Gastrocnemius medialis (tissue), 4 donors: Measurements from ENCODE around the gene CHTF18. TPM values are rescaled to one million over a fixed set of nuclear protein-coding genes. Genes with fewer than 3 reads are reported as not detected.

Source experiments
- ATAC-seq, 2 donors: fragments of 150-250 bp; one replicate each; pipeline ENCODE4 v1.9.1; 2016
- DNase-seq, 2 donors: peaks; one replicate each; pipeline ENCODE4 v3.0.0-alpha.2; 2019
- H3K27ac ChIP-seq, 4 donors: fragments of 200-600 bp; sonication (generic); 1 replicate in 1 of 4; 2 replicates in 3 of 4; pipeline ENCODE4 v1.5.1; 2016 to 2018; ENCODE audit warnings: mild to moderate bottlenecking in 2 of 4, moderate library complexity in 1 of 4
- H3K27me3 ChIP-seq, 3 donors: fragments of 200-600 bp; sonication (generic) in 2 of 3; 1 replicate in 1 of 3; 2 replicates in 2 of 3; pipeline versions ENCODE4 v1.5.1 to v1.6.0; 2016 to 2019; ENCODE audit warnings: mild to moderate bottlenecking in 1 of 3, moderate library complexity in 1 of 3
- H3K36me3 ChIP-seq, 2 donors: fragments of 200-600 bp; sonication (generic) in 1 of 2; one replicate each; pipeline ENCODE4 v1.5.1; 2017 to 2018
- H3K4me1 ChIP-seq, 2 donors: fragments of 200-600 bp; sonication (generic) in 1 of 2; one replicate each; pipeline ENCODE4 v1.5.1; 2016 to 2017; ENCODE audit warnings: mild to moderate bottlenecking in 2 of 2
- H3K4me3 ChIP-seq, 4 donors: fragments of 200-600 bp; sonication (generic) in 3 of 4; 1 replicate in 1 of 4; 2 replicates in 3 of 4; pipeline ENCODE4 v1.5.1; 2016 to 2019; ENCODE audit warnings: mild to moderate bottlenecking in 2 of 4
- H3K9me3 ChIP-seq, 3 donors: fragments of 200-600 bp; sonication (generic) in 2 of 3; 1 replicate in 1 of 3; 2 replicates in 2 of 3; pipeline ENCODE4 v1.5.1; 2016 to 2019
- POLR2A ChIP-seq, 2 donors: fragments of 450-650 bp; IDR thresholded peaks; one replicate each; pipeline ENCODE4 v1.6.1; 2017; ENCODE audit warnings: antibody characterized with exemption in 2 of 2, mild to moderate bottlenecking in 2 of 2, moderate library complexity in 2 of 2
- in situ Hi-C, 4 donors: fragments of 200-750 bp; cut with MboI; loops; one replicate each; pipeline versions ENCODE4 v1.15.0 to v1.8.0; 2017; ENCODE audit warnings: low sequenced_read_pairs in 4 of 4
- intact Hi-C: fragments of 100-400 bp; cut with DNase I; formaldehyde crosslinking; loops from one replicate; pipeline ENCODE4 v1.15.1; 2023; ENCODE audit warnings: low total_unique reads
- total RNA-seq, 4 donors: library from RNA; depleted of rRNA; stranded (reverse); fragments of >200 nt; gene quantifications; one replicate each; pipeline versions ENCODE4 v1.1.0 to v1.2.3, GENCODE V29; 2016
- TF ChIP-seq, protein P1 (sequence below), 5 experiments: fragments of 450-650 bp in 3 of 5; fragments of 200-600 bp in 2 of 5; sonication (generic) in 2 of 5; IDR thresholded peaks in 4 of 5; conservative IDR thresholded peaks in 1 of 5; 1 replicate in 4 of 5; 2 replicates in 1 of 5; pipeline ENCODE4 v1.5.1; 2016 to 2019; ENCODE audit warnings: antibody characterized with exemption in 5 of 5, mild to moderate bottlenecking in 3 of 5, moderate library complexity in 3 of 5

CHTF18 gene
- total RNA-seq, 4 donors from 2014 or later, result 0.44 to 5.8 (median 3.1) TPM

DNA sequence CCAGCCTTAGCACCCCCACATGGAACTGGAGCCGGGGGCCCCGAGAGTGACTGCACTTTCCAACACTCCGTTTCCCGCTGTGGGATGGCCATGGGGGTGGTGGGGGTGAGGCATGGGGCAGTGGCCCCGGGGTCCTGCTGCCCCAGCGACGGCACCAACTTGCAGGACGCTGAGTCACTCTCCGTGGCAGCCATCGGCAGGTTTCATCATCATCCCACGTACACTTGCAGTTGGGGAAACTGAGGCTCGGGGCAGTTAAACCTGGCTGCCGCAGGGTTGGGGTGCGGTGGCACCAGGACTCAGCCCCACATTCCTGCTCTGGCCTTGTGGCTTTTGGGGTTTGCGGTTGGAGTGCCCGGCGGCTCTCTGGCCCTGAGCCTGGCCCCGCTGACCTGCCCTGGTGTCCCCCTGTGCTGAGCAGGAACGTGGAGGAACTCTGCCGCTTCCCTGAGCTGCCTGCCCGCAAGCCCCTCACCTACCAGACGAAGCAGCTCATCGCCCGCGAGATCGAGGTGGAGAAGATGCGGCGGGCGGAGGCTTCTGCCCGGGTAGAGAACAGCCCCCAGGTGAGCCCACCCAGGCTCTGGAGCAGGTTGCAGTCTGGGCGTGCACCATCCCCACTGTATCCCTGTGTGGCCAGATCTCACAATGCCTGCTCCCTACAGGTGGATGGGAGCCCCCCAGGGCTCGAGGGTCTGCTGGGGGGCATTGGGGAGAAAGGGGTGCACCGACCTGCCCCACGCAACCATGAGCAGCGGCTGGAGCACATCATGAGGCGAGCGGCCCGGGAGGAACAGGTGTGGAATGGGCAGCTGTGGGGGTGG lies 8.1 kb downstream of the CHTF18 start:
- in situ Hi-C loops (no loop called here), intact Hi-C loops (no loop called here)
- Histone ChIP-seq H3K9me3 (no peaks in the 10 kb centered on the region), H3K36me3 (no peaks in the 10 kb centered on the region), H3K4me1 (no peaks in the 10 kb centered on the region), H3K4me3 (no peak overlapping the region), H3K27me3 (peaks cover 24 to 46% (median 36%) of the 10 kb centered on the region in 3 donors), H3K27ac (no peak overlapping the region)
- no peak for ATAC-seq
- no peak for DNase-seq
- TF ChIP-seq, protein P1, sequence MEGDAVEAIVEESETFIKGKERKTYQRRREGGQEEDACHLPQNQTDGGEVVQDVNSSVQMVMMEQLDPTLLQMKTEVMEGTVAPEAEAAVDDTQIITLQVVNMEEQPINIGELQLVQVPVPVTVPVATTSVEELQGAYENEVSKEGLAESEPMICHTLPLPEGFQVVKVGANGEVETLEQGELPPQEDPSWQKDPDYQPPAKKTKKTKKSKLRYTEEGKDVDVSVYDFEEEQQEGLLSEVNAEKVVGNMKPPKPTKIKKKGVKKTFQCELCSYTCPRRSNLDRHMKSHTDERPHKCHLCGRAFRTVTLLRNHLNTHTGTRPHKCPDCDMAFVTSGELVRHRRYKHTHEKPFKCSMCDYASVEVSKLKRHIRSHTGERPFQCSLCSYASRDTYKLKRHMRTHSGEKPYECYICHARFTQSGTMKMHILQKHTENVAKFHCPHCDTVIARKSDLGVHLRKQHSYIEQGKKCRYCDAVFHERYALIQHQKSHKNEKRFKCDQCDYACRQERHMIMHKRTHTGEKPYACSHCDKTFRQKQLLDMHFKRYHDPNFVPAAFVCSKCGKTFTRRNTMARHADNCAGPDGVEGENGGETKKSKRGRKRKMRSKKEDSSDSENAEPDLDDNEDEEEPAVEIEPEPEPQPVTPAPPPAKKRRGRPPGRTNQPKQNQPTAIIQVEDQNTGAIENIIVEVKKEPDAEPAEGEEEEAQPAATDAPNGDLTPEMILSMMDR (IDR thresholded peaks at IDR 0.05 in 4 of 5, conservative IDR thresholded peaks at IDR 0.05 in 1 of 5), result no peak
- no peak for TF ChIP-seq POLR2A (IDR thresholded peaks at IDR 0.05)

DNA sequence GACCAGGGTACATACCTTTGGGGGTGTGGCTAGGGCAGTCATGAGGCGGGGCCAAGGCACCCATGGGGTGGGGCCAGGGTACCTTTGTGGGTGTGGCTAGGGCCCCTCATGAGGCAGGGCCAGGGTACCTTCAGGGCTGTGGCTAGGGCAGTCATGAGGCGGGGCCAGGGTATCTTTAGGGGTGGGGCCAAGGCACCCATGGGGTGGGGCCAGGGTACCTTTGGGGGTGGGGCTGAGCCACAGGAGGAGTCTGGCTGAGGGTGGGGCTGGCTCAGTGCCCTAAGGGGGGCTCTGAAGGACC lies 8.7 kb downstream of the CHTF18 start:
- H3K36me3 ChIP-seq, result no peaks in the 10 kb centered on the region
- no peak for ATAC-seq
- H3K4me1 ChIP-seq, result no peaks in the 10 kb centered on the region
- H3K27me3 ChIP-seq, result peaks cover 27 to 52% (median 41%) of the 10 kb centered on the region in 3 donors
- no peak for TF ChIP-seq POLR2A (IDR thresholded peaks at IDR 0.05)
- TF ChIP-seq, protein P1 (IDR thresholded peaks at IDR 0.05 in 4 of 5, conservative IDR thresholded peaks at IDR 0.05 in 1 of 5), result no peak
- in situ Hi-C loops (no loop called here), intact Hi-C loops (no loop called here)
- no peak overlapping the region for H3K4me3 ChIP-seq
- no peak overlapping the region for H3K27ac ChIP-seq
- no peak for DNase-seq
- no peaks in the 10 kb centered on the region for H3K9me3 ChIP-seq

DNA sequence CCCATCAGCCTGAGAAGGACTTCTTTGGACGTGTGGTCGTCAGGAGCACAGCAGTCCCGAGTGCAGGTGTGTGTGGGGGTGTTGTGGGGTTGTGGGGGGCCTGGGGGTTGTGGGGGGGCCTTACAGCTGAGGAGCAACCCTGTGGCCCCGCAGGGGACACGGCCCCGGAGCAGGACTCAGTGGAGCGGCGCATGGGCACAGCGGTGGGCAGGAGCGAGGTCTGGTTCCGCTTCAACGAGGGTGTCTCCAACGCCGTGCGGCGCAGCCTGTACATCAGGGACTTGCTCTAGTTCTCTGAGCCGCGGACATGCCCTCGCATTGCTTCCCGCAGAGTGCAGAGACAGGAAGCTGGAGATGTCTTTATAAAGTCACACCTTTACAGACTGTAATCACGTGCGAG lies 9.3 kb downstream of the CHTF18 start:
- H3K4me3 ChIP-seq, result no peak overlapping the region
- TF ChIP-seq POLR2A (IDR thresholded peaks at IDR 0.05), result no peak
- TF ChIP-seq, protein P1 (IDR thresholded peaks at IDR 0.05 in 4 of 5, conservative IDR thresholded peaks at IDR 0.05 in 1 of 5), result no peak
- in situ Hi-C loops, result no loop called here
- H3K9me3 ChIP-seq, result no peaks in the 10 kb centered on the region
- no peak overlapping the region for H3K27ac ChIP-seq
- no peak for ATAC-seq
- H3K4me1 ChIP-seq, result no peaks in the 10 kb centered on the region
- intact Hi-C loops, result no loop called here
- DNase-seq, result no peak
- peaks cover 34 to 58% (median 47%) of the 10 kb centered on the region in 3 donors for H3K27me3 ChIP-seq
- H3K36me3 ChIP-seq, result no peaks in the 10 kb centered on the region

DNA sequence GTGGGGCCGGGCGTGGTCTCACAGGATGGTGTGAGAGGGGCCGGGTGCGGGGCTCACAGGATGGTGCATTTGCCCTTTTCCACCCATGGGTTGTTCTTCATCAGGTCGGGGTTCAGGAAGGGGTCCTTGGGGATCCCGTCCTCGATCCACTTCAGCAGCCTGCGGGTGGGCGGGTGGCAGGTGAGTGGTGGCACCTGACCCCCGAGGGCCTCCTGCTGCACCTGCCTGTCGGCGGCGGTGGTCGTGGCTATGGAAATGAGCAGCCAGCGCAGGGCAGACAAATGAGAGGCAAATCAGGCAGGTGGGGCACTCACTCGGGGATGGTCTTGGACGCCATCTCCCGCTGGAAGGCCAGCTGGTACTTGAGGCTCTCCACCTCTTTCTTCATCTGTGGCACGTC lies 10.2 kb downstream of the CHTF18 start:
- no peaks in the 10 kb centered on the region for H3K4me1 ChIP-seq
- DNase-seq (no peak), ATAC-seq (no peak)
- H3K27me3 ChIP-seq, result peaks cover 42 to 66% (median 52%) of the 10 kb centered on the region in 3 donors
- intact Hi-C loops (no loop called here), in situ Hi-C loops (no loop called here)
- TF ChIP-seq, protein P1 (IDR thresholded peaks at IDR 0.05 in 4 of 5, conservative IDR thresholded peaks at IDR 0.05 in 1 of 5), result no peak
- no peak for TF ChIP-seq POLR2A (IDR thresholded peaks at IDR 0.05)
- no peaks in the 10 kb centered on the region for H3K36me3 ChIP-seq
- H3K4me3 ChIP-seq, result no peak overlapping the region
- no peak overlapping the region for H3K27ac ChIP-seq
- H3K9me3 ChIP-seq, result no peaks in the 10 kb centered on the region
